PFSK-1 (cell line): Measurements from ENCODE around the gene NT5DC3.

Experiments
- POLR2AphosphoS5 ChIP-seq: IDR thresholded peaks from 2 replicates; pipeline ENCODE4 v1.6.1; 2012; ENCODE audit warnings: low read depth, mild to moderate bottlenecking, control low read depth, low read length, moderate library complexity
- TAF1 ChIP-seq: IDR thresholded peaks from 2 replicates; pipeline ENCODE4 v1.6.1; 2012; ENCODE audit warnings: low read length, control low read depth, borderline replicate concordance; ENCODE audit not compliant: insufficient read depth

- TF ChIP-seq TAF1, result no peak
- TF ChIP-seq POLR2AphosphoS5, result no peak
Observed at GRCh38 chr12:103771466-103771865, 69.6 kb downstream of the NT5DC3 start.
